Mononuclear cell (primary cell): Measurements from ENCODE around the gene KISS1. TPM values are rescaled to one million over a fixed set of nuclear protein-coding genes. Genes with fewer than 3 reads are reported as not detected.

Source experiments
- H3K27me3 ChIP-seq: 2 replicates; pipeline ENCODE4 v1.6.0; 2011; ENCODE audit warnings: low read length, control low read depth; ENCODE audit not compliant: insufficient read depth
- H3K4me1 ChIP-seq: 2 replicates; pipeline ENCODE4 v1.5.1; 2011; ENCODE audit warnings: mild to moderate bottlenecking, low read length, control low read depth; ENCODE audit not compliant: insufficient read depth
- H3K4me3 ChIP-seq: 2 replicates; pipeline ENCODE4 v1.5.1; 2011; ENCODE audit warnings: mild to moderate bottlenecking, low read length, moderate library complexity
- H3K9me3 ChIP-seq: 2 replicates; pipeline ENCODE4 v1.5.1; 2011; ENCODE audit warnings: low read depth, mild to moderate bottlenecking, control low read depth, low read length
- total RNA-seq: library from RNA; depleted of rRNA; stranded (reverse); fragments of >200 nt; gene quantifications from one replicate; pipeline ENCODE4 v1.2.3, GENCODE V29; 2012

Gene KISS1
- total RNA-seq, 1 donor, result not detected

GRCh38 chr1:204146965-204147364, 49.3 kb downstream of the KISS1 start:
- H3K27me3 ChIP-seq, result peaks cover 6% of the 10 kb centered on the region
- H3K9me3 ChIP-seq, result no peaks in the 10 kb centered on the region
- H3K4me1 ChIP-seq, result no peaks in the 10 kb centered on the region
- H3K4me3 ChIP-seq, result no peak overlapping the region

- Histone ChIP-seq H3K4me3 (no peak overlapping the region), H3K9me3 (no peaks in the 10 kb centered on the region), H3K4me1 (no peaks in the 10 kb centered on the region), H3K27me3 (peaks cover 4% of the 10 kb centered on the region)
These were observed 50.0 kb downstream of the KISS1 start for GRCh38 chr1:204146309-204146708.

- Histone ChIP-seq H3K9me3 (no peaks in the 10 kb centered on the region), H3K27me3 (no peaks in the 10 kb centered on the region), H3K4me1 (no peaks in the 10 kb centered on the region)
These were observed 51.2 kb downstream of the KISS1 start for GRCh38 chr1:204145033-204145504.

GRCh38 chr1:204143276-204144041, 52.8 kb downstream of the KISS1 start:
- no peaks in the 10 kb centered on the region for H3K27me3 ChIP-seq
- H3K4me1 ChIP-seq, result no peaks in the 10 kb centered on the region
- no peaks in the 10 kb centered on the region for H3K9me3 ChIP-seq
- H3K4me3 ChIP-seq, result no peak overlapping the region

More at GRCh38 chr1:204145033-204145504, 51.2 kb downstream of the KISS1 start:
- H3K4me3 ChIP-seq, result no peak overlapping the region

- Histone ChIP-seq H3K9me3 (no peaks in the 10 kb centered on the region), H3K4me1 (no peaks in the 10 kb centered on the region)
These were observed 54.0 kb downstream of the KISS1 start for GRCh38 chr1:204142032-204142974.

GRCh38 chr1:204141131-204141530, 55.2 kb downstream of the KISS1 start:
- no peak overlapping the region for H3K4me3 ChIP-seq
- H3K27me3 ChIP-seq, result no peaks in the 10 kb centered on the region
- no peaks in the 10 kb centered on the region for H3K9me3 ChIP-seq
- H3K4me1 ChIP-seq, result no peaks in the 10 kb centered on the region

More at GRCh38 chr1:204142032-204142974, 54.0 kb downstream of the KISS1 start:
- H3K4me3 ChIP-seq, result no peak overlapping the region
- no peaks in the 10 kb centered on the region for H3K27me3 ChIP-seq

Other genes with a start within 250 kb of the KISS1 start
- 0.42 TPM for gene SOX13, start 123.4 kb downstream of the KISS1 start, total RNA-seq
- gene ETNK2, start 44.4 kb downstream of the KISS1 start, total RNA-seq, result 3.0 TPM
- not detected for gene REN, start 30.2 kb downstream of the KISS1 start, total RNA-seq
- not detected for gene GOLT1A, start 17.5 kb upstream of the KISS1 start, total RNA-seq
- under 0.01 TPM for gene PLEKHA6, start 163.4 kb upstream of the KISS1 start, total RNA-seq
- 206 TPM for gene PPP1R15B, start 215.3 kb upstream of the KISS1 start, total RNA-seq